B cell (primary cell): ENCODE data around the gene RAB3A.

Experiments
- EZH2 ChIP-seq: IDR thresholded peaks from 2 replicates; pipeline ENCODE4 v1.6.1; 2012; ENCODE audit warnings: borderline replicate concordance, low read depth, mild to moderate bottlenecking, moderate library complexity, low read length; ENCODE audit not compliant: insufficient read depth, poor library complexity, severe bottlenecking
- TF ChIP-seq, protein P1 (sequence below): fragments of 200-600 bp; IDR thresholded peaks from one replicate; pipeline ENCODE4 v1.8.0; 2022; ENCODE audit warnings: antibody characterized with exemption, mild to moderate bottlenecking

DNA sequence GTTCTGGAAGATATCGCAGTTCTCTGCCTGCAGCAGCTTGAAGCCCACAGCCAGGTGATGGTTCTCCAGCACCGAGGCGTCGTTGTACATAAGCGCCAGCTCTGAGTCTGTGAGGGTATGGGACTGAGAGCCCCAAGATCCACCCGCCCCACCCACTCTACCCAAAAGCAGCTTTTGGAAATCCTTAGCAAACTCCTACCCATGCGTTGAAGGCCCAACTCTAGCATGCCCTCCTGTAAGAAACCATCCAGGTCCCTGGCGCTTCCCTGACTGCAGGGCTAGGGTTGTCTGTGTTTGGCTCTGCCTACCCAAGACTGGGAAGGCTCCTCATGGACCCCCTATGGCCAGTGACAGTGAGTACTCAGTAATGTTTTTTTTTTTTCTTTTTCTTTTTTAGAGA is 12.9 kb upstream of the RAB3A start:
- TF ChIP-seq, protein P1, sequence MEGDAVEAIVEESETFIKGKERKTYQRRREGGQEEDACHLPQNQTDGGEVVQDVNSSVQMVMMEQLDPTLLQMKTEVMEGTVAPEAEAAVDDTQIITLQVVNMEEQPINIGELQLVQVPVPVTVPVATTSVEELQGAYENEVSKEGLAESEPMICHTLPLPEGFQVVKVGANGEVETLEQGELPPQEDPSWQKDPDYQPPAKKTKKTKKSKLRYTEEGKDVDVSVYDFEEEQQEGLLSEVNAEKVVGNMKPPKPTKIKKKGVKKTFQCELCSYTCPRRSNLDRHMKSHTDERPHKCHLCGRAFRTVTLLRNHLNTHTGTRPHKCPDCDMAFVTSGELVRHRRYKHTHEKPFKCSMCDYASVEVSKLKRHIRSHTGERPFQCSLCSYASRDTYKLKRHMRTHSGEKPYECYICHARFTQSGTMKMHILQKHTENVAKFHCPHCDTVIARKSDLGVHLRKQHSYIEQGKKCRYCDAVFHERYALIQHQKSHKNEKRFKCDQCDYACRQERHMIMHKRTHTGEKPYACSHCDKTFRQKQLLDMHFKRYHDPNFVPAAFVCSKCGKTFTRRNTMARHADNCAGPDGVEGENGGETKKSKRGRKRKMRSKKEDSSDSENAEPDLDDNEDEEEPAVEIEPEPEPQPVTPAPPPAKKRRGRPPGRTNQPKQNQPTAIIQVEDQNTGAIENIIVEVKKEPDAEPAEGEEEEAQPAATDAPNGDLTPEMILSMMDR = no peak
- no peak for TF ChIP-seq EZH2
